Measurements from ENCODE around the gene PPFIA1.

DNA sequence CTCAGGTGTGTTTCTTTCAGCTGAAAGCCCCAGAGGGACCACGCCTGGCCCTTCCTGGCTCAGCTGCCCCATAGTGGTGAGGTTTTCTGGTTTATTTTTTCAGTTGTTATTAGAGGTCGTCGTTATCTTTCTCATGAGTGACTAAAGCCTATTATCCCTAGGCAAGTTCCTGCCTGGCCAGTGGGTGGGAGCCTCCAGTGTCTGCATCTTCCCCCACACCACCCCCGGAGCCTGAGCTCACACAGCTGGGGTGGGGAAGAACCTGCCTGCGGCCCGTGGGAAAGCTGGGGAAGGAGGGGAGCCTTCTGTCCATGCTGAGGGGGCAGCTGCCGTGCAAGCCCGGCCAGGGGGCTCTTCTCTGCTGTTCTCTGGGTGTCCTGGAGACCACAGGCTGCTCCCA, 24.3 kb upstream of the PPFIA1 start:
- TF ChIP-seq POLR2AphosphoS5 (IDR thresholded peaks at IDR 0.05; ENCODE audit: borderline replicate concordance, low read depth, low read length) = no peak
- TF ChIP-seq EZH2 (IDR thresholded peaks at IDR 0.05) = no peak

Data from SK-N-MC (cell line).